HepG2 (cell line): Measurements from ENCODE around the gene RPS15A. TPM values are rescaled to one million over a fixed set of nuclear protein-coding genes. Genes with fewer than 3 reads are reported as not detected.

Experiments used
- MYC ChIP-seq: sonication (generic); formaldehyde crosslinking; IDR thresholded peaks from 2 replicates; pipeline ENCODE4 v1.9.0; 2021; ENCODE audit warnings: missing genetic modification reagents, borderline replicate concordance
- NKX3-1 ChIP-seq: sonication (generic); formaldehyde crosslinking; IDR thresholded peaks from 2 replicates; pipeline ENCODE4 v1.5.0; 2020; ENCODE audit warnings: missing genetic modification reagents
- NR1H2 ChIP-seq: sonication (generic); formaldehyde crosslinking; IDR thresholded peaks from 2 replicates; pipeline ENCODE4 v1.8.1; 2022; ENCODE audit warnings: low read depth, missing genetic modification reagents, borderline replicate concordance
- RCOR2 ChIP-seq: IDR thresholded peaks from 2 replicates; pipeline ENCODE4 v1.6.1; 2016; ENCODE audit warnings: missing biosample characterization, missing genetic modification reagents
- SATB2 ChIP-seq: sonication (generic); formaldehyde crosslinking; IDR thresholded peaks from 2 replicates; pipeline ENCODE4 v1.5.0; 2020; ENCODE audit warnings: missing genetic modification reagents
- TGIF2 ChIP-seq: IDR thresholded peaks from 2 replicates; pipeline ENCODE4 v1.6.1; 2016; ENCODE audit warnings: control low read depth, missing compliant biosample characterization
- THYN1 ChIP-seq: sonication (generic); formaldehyde crosslinking; IDR thresholded peaks from 2 replicates; pipeline ENCODE4 v1.8.1; 2023; ENCODE audit warnings: low read depth, mild to moderate bottlenecking, moderate library complexity, missing genetic modification reagents, borderline replicate concordance
- UBTF ChIP-seq: sonication (generic); formaldehyde crosslinking; IDR thresholded peaks from 2 replicates; pipeline ENCODE4 v1.4.0; 2020; ENCODE audit warnings: mild to moderate bottlenecking, missing genetic modification reagents
- ZBTB3 ChIP-seq: sonication (generic); formaldehyde crosslinking; IDR thresholded peaks from 2 replicates; pipeline ENCODE4 v1.4.0; 2020; ENCODE audit warnings: low read depth, mild to moderate bottlenecking, moderate library complexity, missing genetic modification reagents, borderline replicate concordance
- ZNF232 ChIP-seq: sonication (generic); formaldehyde crosslinking; IDR thresholded peaks from 2 replicates; pipeline ENCODE4 v1.4.0; 2020; ENCODE audit warnings: missing genetic modification reagents, borderline replicate concordance
- ZNF280D ChIP-seq: sonication (generic); formaldehyde crosslinking; IDR thresholded peaks from 2 replicates; pipeline ENCODE4 v1.5.1; 2020; ENCODE audit warnings: mild to moderate bottlenecking, missing genetic modification reagents
- ZNF574 ChIP-seq: sonication (generic); formaldehyde crosslinking; IDR thresholded peaks from 2 replicates; pipeline ENCODE4 v1.4.0; 2020; ENCODE audit warnings: missing genetic modification reagents
- ZNF850 ChIP-seq: sonication (generic); formaldehyde crosslinking; conservative IDR thresholded peaks from 2 replicates; pipeline ENCODE4 v1.9.0; 2021; ENCODE audit warnings: mild to moderate bottlenecking, missing genetic modification reagents
- polyA plus RNA-seq, 8 experiments: library from polyadenylated mRNA; depleted of rRNA in 3 of 8; stranded (reverse) in 7 of 8; unstranded in 1 of 8; fragments of >200 nt; fragmentation: Illumina TruSeq in 4 of 8; extraction: Trizol in 4 of 8; gene quantifications; 2 replicates each; pipeline versions ENCODE4 v1.2.1 to v1.2.3, GENCODE V29; 2011 to 2016; ENCODE audit warnings: low read depth in 4 of 8, missing spikeins in 1 of 8, mixed read lengths in 1 of 8; ENCODE audit not compliant: insufficient read depth in 1 of 8
- total RNA-seq, 5 experiments: library from RNA; depleted of rRNA; stranded (reverse); fragments of >200 nt; fragmentation: Illumina TruSeq; extraction: Trizol; gene quantifications; 2 replicates each; pipeline ENCODE4 v1.2.3, GENCODE V29; 2016; ENCODE audit warnings: low read depth in 1 of 5
- TF ChIP-seq, protein P1 (sequence below): sonication (generic); formaldehyde crosslinking; IDR thresholded peaks from 2 replicates; pipeline ENCODE4 v1.8.0; 2022; ENCODE audit warnings: mild to moderate bottlenecking, missing genetic modification reagents; ENCODE audit not compliant: insufficient replicate concordance

The RPS15A gene
- total and polyA plus RNA-seq, 2 of the 13 experiments (the other 11 are each of a cell fraction or from before 2014, with no cell fraction given) = 5,489 to 9,457 TPM

DNA sequence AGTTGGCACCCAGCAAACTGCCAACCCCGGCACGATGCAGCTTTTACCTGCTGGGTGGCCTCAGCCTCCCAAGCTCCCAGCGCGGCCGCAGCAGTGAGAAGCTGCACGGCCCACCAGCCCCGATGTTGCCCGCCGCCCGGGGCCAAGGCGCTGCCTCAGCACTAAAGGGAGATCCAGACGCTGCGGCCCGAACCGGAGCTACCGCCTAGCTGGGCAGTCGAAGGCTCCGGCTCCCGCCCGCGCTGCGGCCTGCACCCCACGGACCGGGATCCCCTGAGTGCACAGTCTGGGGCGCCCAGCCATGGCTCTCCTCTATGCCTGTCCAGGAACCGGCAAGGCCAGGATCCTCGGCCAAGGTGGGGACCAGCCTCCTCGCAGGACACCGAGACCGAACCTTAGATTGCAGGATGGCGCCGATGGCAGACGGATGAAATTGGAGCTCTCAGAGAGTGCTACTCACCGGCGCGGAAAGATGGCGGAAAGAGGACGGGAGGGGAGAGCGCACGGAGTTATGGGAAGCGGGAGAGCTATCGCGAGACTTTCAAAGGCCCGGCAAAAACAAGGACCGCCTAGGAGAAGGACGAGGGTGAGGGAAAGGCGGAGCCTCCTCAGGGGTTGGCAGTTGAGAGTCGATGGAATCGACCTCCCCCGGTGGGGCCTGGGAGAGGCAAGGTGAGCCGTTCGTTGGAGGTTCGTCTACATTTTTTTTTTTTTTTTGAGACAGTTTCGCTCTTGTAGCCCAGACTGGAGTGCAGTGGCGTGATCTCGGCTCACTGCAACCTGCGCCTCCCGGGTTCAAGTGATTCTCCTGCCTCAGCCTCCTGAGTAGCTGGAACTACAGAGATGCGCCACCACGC is at the start of gene RPS15A (continued):
- TF ChIP-seq ZNF574 (CRISPR knock-in tag) = peak; percentile 96
- peak; percentile 37; the same call in 1 of the 2 replicates for TF ChIP-seq RCOR2 (CRISPR knock-in tag)
- TF ChIP-seq SATB2 (CRISPR knock-in tag) = peak; percentile 86
- no peak for TF ChIP-seq THYN1
- TF ChIP-seq UBTF = peak; percentile 99
- peak; percentile 93 for TF ChIP-seq ZNF280D
- TF ChIP-seq MYC (CRISPR knock-in tag) = peak; percentile 100
- TF ChIP-seq, protein P1, sequence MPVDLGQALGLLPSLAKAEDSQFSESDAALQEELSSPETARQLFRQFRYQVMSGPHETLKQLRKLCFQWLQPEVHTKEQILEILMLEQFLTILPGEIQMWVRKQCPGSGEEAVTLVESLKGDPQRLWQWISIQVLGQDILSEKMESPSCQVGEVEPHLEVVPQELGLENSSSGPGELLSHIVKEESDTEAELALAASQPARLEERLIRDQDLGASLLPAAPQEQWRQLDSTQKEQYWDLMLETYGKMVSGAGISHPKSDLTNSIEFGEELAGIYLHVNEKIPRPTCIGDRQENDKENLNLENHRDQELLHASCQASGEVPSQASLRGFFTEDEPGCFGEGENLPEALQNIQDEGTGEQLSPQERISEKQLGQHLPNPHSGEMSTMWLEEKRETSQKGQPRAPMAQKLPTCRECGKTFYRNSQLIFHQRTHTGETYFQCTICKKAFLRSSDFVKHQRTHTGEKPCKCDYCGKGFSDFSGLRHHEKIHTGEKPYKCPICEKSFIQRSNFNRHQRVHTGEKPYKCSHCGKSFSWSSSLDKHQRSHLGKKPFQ (CRISPR knock-in tag) = peak; percentile 98
- peak; percentile 87 for TF ChIP-seq ZBTB3 (CRISPR knock-in tag)
- TF ChIP-seq ZNF232 (CRISPR knock-in tag) = peak; percentile 79
- TF ChIP-seq TGIF2 (CRISPR knock-in tag) = peak; percentile 85; the same call in 1 of the 2 replicates
- no peak for TF ChIP-seq ZNF850 (CRISPR knock-in tag)
- TF ChIP-seq NKX3-1 (CRISPR knock-in tag) = peak; percentile 82
- TF ChIP-seq NR1H2 (CRISPR knock-in tag) = peak; percentile 98; the same call in 1 of the 2 replicates
